Erythroblast (primary cell): ENCODE data around the gene TMEM106A.
"Not testable (repeated sequence)": the region's sequence is repeated elsewhere in the genome, so short reads cannot be mapped to it uniquely, and the experiment has no call there.

Source experiments
- GATA1 ChIP-seq: IDR thresholded peaks from 2 replicates; pipeline ENCODE4 v1.6.1; 2011; ENCODE audit warnings: low read depth, mild to moderate bottlenecking, control low read depth, low read length, moderate library complexity
- POLR2A ChIP-seq: IDR thresholded peaks from 2 replicates; pipeline ENCODE4 v1.6.1; 2011; ENCODE audit warnings: mild to moderate bottlenecking, low read length

DNA sequence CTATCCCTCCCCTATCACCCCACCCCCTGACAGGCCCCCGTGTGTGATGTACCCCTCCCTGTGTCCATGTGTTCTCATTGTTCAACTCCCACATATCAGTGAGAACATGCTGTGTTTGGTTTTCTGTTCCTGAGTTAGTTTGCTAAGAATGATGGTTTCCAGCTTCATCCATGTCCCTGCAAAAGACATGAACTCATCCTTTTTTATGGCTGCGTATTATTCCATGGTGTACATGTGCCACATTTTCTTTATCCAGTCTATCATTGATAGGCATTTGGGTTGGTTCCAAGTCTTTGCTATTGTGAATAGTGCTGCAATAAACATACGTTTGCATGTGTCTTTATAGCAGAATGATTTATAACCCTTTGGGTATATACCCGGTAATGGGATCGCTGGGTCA is 25.0 kb upstream of the TMEM106A start:
- not testable (repeated sequence) for TF ChIP-seq POLR2A, GATA1
